ENCODE measurements around the gene BEX4.

- TF ChIP-seq EZH2 (IDR thresholded peaks at IDR 0.05; ENCODE audit: borderline replicate concordance, low read length) (no peak), CTCF (IDR thresholded peaks at IDR 0.05; ENCODE audit: low read length) (no peak)
Measured at GRCh38 chrX:103233263-103233662, 18.4 kb downstream of the BEX4 start.
